Cardiac fibroblast (primary cell): ENCODE measurements around the gene UPK1A.
"Not testable (repeated sequence)": the region's sequence is repeated elsewhere in the genome, so short reads cannot be mapped to it uniquely, and the experiment has no call there.

ENCODE experiments used
- DNase-seq, 2 donors: peaks; one replicate each; pipeline versions ENCODE4 v3.0.0 to v3.0.0-alpha.2; 2010; ENCODE audit warnings: low read depth in 2 of 2
- H3K4me3 ChIP-seq, 2 donors: replicated peaks in 1 of 2; 1 replicate in 1 of 2; 2 replicates in 1 of 2; pipeline ENCODE4 v1.5.1; 2011; ENCODE audit warnings: low read depth in 2 of 2, low read length in 2 of 2, mild to moderate bottlenecking in 2 of 2, moderate library complexity in 1 of 2
- TF ChIP-seq, protein P1 (sequence below): IDR thresholded peaks from one replicate; pipeline ENCODE4 v1.5.1; 2011; ENCODE audit warnings: low read depth, mild to moderate bottlenecking, low read length, inconsistent platforms

Gene UPK1A

DNA sequence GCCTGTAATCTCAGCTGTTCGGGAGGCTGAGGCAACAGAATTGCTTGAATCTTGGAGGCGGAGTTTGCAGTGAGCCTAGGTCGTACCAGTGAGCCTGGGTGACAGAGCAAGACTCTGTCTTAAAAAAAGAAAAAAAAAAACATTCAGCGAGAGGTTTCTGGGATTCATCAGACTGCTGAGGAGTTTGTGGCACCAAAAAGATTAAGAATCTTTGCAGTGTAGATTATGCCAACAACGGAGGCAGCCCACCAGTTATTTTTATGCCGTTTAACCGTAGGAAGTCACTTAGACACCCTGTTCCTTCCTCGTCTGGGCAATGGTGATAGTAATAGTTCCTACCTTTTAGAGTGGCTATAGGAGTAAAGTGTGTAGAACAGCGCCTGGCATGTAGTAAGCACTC is 15.7 kb upstream of the UPK1A start:
- H3K4me3 ChIP-seq: no peak overlapping the region
- DNase-seq: no peak
- TF ChIP-seq, protein P1, sequence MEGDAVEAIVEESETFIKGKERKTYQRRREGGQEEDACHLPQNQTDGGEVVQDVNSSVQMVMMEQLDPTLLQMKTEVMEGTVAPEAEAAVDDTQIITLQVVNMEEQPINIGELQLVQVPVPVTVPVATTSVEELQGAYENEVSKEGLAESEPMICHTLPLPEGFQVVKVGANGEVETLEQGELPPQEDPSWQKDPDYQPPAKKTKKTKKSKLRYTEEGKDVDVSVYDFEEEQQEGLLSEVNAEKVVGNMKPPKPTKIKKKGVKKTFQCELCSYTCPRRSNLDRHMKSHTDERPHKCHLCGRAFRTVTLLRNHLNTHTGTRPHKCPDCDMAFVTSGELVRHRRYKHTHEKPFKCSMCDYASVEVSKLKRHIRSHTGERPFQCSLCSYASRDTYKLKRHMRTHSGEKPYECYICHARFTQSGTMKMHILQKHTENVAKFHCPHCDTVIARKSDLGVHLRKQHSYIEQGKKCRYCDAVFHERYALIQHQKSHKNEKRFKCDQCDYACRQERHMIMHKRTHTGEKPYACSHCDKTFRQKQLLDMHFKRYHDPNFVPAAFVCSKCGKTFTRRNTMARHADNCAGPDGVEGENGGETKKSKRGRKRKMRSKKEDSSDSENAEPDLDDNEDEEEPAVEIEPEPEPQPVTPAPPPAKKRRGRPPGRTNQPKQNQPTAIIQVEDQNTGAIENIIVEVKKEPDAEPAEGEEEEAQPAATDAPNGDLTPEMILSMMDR: no peak

DNA sequence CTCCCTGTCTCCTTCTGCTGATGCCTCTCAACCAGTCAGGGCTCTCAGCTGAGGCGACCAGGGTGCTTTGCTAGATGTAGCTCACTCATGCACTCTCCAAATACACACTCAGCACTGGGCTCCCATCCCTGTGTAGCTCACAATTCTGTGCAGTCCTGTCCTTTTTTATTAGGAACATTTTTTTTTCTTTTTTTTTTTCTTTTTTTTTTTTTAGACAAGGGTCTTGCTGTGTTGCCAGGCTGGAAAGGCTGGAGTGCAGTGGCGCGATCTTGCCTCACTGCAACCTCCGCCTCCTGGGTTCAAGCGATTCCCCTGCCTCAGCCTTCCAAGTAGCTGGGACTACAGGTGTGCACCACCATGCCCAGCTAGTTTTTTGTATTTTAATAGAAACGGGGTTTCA is 11.5 kb upstream of the UPK1A start:
- not testable (repeated sequence) for DNase-seq, H3K4me3 ChIP-seq

DNA sequence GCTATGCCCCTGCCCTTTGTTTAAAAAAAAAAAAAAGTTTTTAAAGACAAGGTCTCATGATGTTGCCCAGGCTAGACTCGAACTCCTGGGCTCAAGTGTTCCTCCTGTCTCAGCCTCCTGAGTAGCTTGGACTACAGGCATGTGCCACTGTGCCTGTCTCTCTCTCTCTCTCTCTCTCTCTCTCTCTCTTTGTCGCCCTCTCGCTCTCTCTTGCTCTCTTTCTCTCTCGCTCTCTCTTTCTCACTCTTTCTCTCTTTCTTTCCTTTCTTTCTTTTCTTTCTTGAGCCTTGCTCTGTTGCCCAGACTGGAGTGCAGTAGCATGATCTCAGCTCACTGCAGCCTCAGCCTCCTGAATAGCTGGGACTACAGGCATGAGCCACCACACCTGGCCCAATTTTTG is 10.7 kb upstream of the UPK1A start:
- TF ChIP-seq, protein P1: no peak
- DNase-seq: no peak
- H3K4me3 ChIP-seq: no peak overlapping the region

DNA sequence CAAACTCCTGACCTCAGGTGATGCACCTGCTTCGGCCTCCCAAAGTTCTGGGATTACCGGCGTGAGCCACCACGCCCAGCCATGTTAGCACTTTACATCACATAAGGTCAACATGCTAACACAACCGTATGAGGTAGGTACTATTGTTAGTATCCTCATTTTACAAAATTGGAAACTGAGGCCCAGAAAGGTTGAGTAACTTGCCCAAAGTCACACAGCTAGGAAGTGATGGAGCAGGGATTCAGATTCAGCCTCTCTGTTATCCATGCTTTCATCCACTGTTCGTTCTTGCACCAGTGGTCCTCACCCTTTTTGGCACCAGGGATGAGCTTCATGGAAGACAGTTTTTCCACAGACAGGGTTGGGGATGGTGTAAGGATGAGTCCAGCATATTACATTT is 9.6 kb upstream of the UPK1A start:
- no peak overlapping the region for H3K4me3 ChIP-seq
- no peak for DNase-seq
- TF ChIP-seq, protein P1: no peak

DNA sequence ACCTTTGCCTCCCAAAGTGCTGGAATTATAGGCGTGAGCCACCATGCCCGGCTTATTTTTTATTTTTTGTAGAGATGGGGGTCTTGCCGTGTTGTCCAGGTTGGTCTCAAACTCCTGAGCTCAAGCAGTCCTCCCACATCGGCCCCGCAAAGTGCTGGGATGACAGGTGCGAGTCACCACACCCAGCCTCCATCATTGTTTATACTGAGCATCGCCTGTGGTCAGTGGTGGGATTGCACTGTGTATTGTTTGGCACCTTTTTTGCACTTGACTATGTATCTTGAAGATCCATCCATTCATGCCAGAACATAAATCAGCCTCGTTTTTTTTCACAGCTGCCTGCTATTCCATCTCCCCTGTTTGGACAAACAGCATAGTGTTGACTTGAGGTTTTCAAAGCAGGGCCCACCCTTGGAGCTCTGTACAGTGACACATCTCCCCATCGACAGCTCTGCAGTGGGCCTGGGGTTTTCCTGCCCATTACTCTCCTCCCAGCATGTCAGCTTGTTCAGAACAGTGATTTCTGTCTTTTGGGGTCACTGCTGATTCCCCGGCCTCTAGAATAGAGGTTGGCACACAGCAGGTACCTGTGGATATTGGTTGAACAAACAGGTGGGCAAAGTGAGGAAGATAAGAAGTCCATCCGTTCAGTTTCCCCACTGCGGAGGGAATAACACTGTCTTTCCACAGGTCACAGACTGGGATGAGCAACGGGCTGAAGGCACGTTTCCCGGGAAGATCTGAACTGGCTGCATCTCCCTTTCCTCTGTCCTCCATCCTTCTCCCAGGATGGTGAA is 8.2 kb upstream of the UPK1A start:
- H3K4me3 ChIP-seq: no peak overlapping the region
- no peak for DNase-seq
- TF ChIP-seq, protein P1: peak; percentile 13

DNA sequence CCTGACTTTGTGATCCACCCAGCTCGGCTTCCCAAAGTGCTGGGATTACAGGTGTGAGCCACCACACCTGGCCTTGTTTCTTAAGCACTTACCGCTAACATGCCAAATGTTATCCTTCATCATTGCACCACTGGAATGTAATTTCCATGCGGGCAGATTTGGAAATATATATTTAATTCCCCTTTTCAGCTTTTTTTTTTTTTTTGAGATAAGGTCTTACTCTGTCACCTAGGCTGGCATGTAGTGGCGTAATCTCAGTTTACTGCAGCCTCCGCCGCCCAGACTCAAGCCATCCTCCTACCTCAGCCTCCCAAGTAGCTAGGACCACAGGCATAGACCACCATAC is 4.3 kb upstream of the UPK1A start:
- TF ChIP-seq, protein P1: no peak
- no peak overlapping the region for H3K4me3 ChIP-seq
- DNase-seq: no peak

DNA sequence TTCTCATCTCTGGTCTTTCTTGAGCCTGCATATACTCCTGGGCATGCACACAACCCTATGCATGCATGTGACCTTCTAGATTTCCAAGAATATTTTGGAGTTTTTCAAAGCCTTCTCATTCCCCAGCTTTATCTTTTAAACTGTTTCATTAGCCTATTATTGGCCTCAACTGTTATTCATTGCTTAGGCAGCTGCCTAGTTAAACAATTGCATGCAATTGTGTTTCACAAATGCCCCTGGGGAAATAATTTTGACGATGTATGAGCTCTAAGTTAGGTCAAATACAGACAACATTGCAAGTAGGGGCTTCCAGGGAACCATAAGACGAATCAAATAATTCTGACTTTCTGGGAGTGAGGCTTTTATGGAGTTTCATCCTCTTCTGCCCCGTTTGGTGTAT is 2.3 kb upstream of the UPK1A start:
- DNase-seq: no peak
- TF ChIP-seq, protein P1: no peak
- H3K4me3 ChIP-seq: no peak overlapping the region
